SJSA1 (cell line): ENCODE results near the gene DCTPP1. TPM values are rescaled to one million over a fixed set of nuclear protein-coding genes. Genes with fewer than 3 reads are reported as not detected.

Source experiments
- DNase-seq, 2 experiments: peaks; one replicate each; pipeline ENCODE4 v3.0.0-alpha.2; 2015 to 2020; ENCODE audit warnings: low spot score in 2 of 2, low read depth in 1 of 2
- H3K27ac ChIP-seq: fragments of 250-450 bp; sonication (Bioruptor Pico); 2 replicates; pipeline ENCODE4 v1.5.1; 2020; ENCODE audit warnings: mild to moderate bottlenecking, moderate library complexity
- H3K27me3 ChIP-seq: fragments of 250-450 bp; sonication (Bioruptor Pico); replicated peaks from 2 replicates; pipeline ENCODE4 v1.5.1; 2020; ENCODE audit warnings: mild to moderate bottlenecking, moderate library complexity
- H3K36me3 ChIP-seq: fragments of 250-450 bp; sonication (Bioruptor Pico); 2 replicates; pipeline ENCODE4 v1.5.1; 2020; ENCODE audit warnings: mild to moderate bottlenecking
- H3K4me1 ChIP-seq: fragments of 250-450 bp; sonication (Bioruptor Pico); replicated peaks from 2 replicates; pipeline ENCODE4 v1.6.1; 2021; ENCODE audit warnings: mild to moderate bottlenecking
- H3K4me3 ChIP-seq: fragments of 250-450 bp; sonication (Bioruptor Pico); 2 replicates; pipeline ENCODE4 v1.5.1; 2020; ENCODE audit warnings: mild to moderate bottlenecking
- H3K9me3 ChIP-seq: fragments of 250-450 bp; sonication (Bioruptor Pico); replicated peaks from 2 replicates; pipeline ENCODE4 v1.5.1; 2020; ENCODE audit warnings: mild to moderate bottlenecking
- total RNA-seq: library from RNA; depleted of rRNA; stranded (reverse); fragments of >200 nt; shearing (Covaris generic); gene quantifications from 2 replicates; pipeline ENCODE4 v1.2.3, GENCODE V29; 2014

The DCTPP1 gene
- total RNA-seq, 1 experiment from 2014 or later, result 31.6 TPM

DNA sequence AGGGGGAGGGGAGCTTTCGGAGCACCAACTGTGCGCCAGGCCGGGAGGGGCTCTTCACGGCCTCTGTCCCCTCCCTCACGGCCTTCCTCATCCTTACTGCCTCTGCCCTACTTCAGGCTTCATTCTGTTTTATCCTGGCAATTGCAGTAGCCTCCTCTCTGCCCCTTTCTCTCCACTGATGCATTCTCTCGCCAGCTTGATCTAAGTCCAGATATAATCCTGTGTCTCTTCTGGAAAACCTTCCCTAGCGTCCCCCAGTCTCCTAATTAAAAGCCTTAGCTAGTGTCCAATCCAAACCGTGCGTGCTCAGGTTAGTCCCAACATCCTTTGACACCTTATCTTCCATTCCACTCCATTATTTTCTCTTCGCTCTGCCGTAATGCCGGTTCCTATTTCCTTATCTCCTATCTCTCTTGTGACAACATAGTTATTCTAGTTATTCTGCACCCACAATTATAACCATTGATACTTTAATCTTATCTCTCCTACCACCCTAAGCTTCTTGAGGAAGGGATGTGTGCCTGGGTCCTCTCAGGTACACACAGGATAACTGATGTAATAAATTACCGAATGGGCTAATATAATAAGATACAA lies 33.7 kb downstream of the DCTPP1 start:
- peak overlapping the region; percentile 91 for H3K4me3 ChIP-seq
- no peaks in the 10 kb centered on the region for H3K9me3 ChIP-seq
- H3K27ac ChIP-seq, result no peak overlapping the region
- H3K36me3 ChIP-seq, result peaks cover 25% of the 10 kb centered on the region
- DNase-seq, result no peak
- no peaks in the 10 kb centered on the region for H3K27me3 ChIP-seq
- H3K4me1 ChIP-seq, result peaks cover 33% of the 10 kb centered on the region

DNA sequence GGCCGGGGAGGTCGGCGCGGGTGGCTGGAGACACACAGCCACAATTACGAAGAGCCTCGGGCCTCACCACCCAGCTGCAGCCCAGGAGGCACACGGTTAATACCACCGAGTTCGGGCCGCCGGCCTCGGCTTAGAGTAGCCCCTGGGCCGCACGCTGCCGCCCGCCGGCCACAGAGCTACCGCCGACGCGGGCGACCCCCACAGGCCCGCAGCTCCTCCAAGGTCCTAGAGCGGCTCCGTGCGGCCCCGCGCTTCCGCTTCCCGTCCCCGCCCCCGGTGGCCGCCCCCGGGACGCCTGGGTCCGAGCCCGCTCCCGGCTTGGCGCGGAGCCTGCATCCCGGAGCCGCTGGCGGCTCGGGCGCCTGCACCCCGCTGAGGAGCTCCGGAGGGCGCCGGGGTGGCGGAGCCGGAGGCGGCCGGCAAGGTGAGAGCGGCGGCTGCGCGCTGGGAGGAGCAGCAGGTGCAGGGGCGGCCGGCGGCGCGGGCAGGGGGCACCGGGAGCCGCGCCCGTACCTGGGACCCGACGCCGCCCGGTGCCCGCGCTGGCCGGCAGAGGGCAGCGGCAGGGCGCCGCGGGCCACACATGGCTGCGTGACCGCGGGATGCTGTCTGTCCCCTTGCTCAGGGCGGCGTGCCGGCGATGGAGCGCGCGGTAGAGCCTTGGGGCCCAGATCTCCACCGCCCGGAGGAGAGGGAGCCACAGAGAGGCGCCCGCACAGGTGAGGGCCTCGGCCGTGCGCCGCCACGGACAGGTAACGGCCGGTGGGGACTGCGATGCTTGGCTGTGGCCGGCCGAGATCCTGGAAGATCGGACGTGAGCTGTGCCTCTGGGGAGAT lies 34.5 kb downstream of the DCTPP1 start, which contains the start of gene ZNF48:
TSS of gene ZNF48 (plus strand) at position 266 of the 837 bp plus-strand sequence. CDS start at position 641, 375 bp downstream.
- peak within 1 kb of the TSS; percentile 91 for H3K4me3 ChIP-seq
- H3K9me3 ChIP-seq, result no peaks in the 10 kb centered on the region
- H3K4me1 ChIP-seq, result peaks cover 27% of the 10 kb centered on the region
- peak within 1 kb of the TSS; percentile 54 for H3K27ac ChIP-seq
- H3K27me3 ChIP-seq, result no peaks in the 10 kb centered on the region
- DNase-seq, result peak; percentile 69 to 86
- H3K36me3 ChIP-seq, result peaks cover 25% of the 10 kb centered on the region

DNA sequence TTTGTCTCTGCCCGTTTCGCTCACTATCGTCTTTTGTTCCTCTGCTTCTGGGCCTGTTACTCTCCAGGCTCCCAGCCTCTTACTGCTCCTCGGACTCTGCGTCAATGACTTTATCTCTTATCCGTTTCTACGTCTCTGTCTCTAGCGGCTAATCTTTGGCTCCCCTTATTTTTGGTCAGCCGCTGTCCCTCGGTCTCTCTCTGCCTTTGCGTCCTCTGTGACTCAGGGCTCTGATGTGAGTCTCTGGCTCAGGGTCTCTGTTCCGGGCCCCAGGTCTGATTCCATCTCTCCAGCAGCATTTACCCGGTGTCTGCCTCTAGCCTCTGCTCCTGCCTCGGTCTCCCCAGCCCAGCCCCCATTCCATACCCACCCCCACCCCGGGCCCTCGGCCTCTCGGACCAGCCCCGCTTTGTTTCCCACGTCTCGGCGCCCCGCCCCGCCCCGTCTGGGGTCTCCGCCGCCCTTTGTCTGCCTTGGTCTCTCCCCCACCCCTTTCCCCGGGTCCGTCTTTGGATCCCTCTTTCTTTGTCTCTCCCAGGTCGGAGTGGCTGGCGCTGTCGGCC lies 35.2 kb downstream of the DCTPP1 start:
- DNase-seq, result peak in 1 of 2 experiments; percentile 37
- no peaks in the 10 kb centered on the region for H3K9me3 ChIP-seq
- H3K36me3 ChIP-seq, result peaks cover 25% of the 10 kb centered on the region
- peak overlapping the region; percentile 91 for H3K4me3 ChIP-seq
- no peaks in the 10 kb centered on the region for H3K27me3 ChIP-seq
- peak overlapping the region; percentile 54 for H3K27ac ChIP-seq
- peaks cover 20% of the 10 kb centered on the region for H3K4me1 ChIP-seq

DNA sequence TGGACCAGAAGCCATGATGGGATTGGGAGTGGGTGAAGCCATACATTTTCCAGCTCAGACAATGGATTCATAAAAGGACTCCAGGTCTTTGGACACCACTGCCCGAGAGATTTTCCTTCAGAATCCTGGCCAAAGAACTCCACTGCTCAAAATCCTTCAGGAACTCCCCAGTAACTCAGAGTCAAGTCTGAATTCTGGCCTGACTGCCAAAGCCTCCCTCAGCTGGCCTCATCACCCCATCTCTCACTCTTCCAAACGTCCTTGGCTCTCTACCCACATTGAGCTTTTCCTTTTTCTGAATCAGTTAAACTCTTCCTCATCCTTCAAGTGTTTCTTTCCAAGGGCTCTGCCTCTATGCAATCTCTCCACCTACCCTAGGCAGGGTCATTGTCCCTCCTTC lies 46.3 kb downstream of the DCTPP1 start:
- no peak for DNase-seq
- Histone ChIP-seq H3K27ac (no peak overlapping the region), H3K9me3 (no peaks in the 10 kb centered on the region), H3K36me3 (0 out of 2 replicates have a peak, but pooled peaks cover 6% of the 10 kb centered on the region), H3K4me3 (no peak overlapping the region), H3K27me3 (no peaks in the 10 kb centered on the region), H3K4me1 (peaks cover 6% of the 10 kb centered on the region)

DNA sequence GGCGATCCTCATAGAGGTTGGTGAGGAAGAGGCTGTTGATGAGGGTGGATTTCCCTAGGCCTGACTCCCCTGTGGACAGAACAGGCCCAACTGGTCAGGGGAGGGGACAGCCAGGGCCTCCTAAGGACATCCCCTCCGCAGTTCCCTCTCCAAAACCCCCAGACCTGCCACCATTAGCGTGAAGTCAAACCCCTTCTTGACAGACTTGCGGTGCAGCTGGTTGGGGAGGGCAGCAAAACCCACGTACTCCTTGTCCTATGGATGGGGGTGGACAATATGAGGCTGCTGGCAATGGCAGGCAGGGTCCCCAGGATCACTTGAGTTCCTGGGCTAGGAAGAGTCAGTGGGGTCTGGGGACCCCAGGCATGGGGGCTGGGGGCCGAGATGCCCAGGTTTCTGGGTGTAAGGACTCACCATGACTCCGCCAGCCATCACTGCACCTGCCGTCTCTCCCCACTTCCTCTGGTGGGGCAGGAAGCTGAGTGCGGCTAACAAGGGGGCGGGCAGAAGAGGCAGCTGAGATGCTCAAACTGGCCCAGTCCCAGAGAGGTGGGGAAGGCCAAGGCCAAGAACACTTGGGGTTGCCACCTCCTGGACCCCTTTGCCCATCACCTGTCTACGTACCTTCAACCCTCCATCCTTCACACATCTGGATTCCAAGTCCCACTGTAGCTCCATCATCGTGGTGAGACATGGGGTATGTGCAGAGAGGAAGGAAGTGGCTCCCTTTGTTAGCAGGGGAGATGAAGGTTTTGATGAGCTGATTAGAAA lies 47.5 kb downstream of the DCTPP1 start, which contains the start of gene SEPTIN1:
TSS of gene SEPTIN1 (minus strand) at position 451 of the 771 bp plus-strand sequence. CDS start at position 432, 19 bp downstream.
- H3K27ac ChIP-seq, result no peak within 1 kb of the TSS
- H3K4me1 ChIP-seq, result peaks cover 16% of the 10 kb centered on the region
- no peak for DNase-seq
- H3K9me3 ChIP-seq, result no peaks in the 10 kb centered on the region
- no peak within 1 kb of the TSS for H3K4me3 ChIP-seq
- 0 out of 2 replicates have a peak, but pooled peaks cover 6% of the 10 kb centered on the region for H3K36me3 ChIP-seq
- no peaks in the 10 kb centered on the region for H3K27me3 ChIP-seq

DNA sequence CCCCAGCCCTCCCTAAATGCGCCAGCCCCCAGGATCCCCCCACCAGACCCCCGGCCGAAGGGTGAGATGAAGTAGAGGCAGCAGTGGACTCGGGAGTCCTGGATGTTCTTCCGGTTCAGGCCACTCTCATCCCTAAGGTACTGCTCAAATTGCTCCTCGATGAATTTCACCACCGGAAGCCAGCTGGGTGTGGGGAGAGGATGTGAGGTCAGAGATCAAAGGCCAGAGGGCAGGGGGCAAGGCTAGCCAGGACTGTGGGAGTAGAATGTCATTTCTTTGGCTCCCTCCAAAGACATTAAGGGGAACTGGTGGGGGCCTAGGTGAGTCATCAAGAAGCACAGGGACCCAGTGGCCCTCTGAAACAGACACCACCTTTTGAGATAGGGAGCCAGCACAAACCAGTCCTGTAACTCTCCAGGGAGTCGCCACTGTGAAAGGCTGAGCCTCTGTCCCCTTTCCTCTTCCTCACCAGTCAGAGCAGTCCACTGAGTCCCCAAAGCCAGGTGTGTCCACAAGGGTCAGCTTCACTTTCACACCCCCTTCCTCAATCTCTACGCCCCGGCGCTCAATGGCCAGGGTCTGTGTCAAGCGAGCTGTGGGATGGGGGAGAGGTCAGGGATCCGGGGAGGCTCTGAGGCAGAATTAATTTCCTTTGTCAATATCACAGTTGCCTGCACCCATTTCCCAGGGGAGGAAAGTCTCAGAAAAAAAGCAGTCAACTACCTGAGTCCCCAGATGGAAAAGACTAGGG lies 48.4 kb downstream of the DCTPP1 start:
- Histone ChIP-seq H3K36me3 (0 out of 2 replicates have a peak, but pooled peaks cover 6% of the 10 kb centered on the region), H3K4me1 (peaks cover 22% of the 10 kb centered on the region), H3K4me3 (no peak overlapping the region), H3K9me3 (no peaks in the 10 kb centered on the region), H3K27ac (no peak overlapping the region), H3K27me3 (no peaks in the 10 kb centered on the region)
- no peak for DNase-seq

DNA sequence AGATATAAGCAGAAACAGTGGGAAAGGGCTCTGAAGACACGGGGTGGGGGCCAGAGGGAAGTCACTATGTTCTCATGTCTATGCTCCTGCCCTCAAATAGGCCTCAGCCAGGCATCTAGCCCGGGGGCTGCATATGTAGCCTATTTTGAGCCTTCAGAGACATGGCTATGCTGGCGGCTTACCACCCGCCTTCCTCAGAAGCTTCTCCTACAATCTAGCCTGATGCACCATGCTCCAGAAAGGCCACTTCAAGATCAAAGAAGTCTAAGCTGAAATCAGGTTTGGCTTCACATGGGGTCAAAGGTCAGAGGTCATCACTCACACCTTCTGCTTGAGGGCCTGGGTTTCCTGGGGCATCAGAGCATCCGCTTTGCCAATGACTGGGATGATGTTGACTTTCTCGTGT lies 49.0 kb downstream of the DCTPP1 start:
- Histone ChIP-seq H3K9me3 (no peaks in the 10 kb centered on the region), H3K4me3 (no peak overlapping the region), H3K4me1 (peaks cover 22% of the 10 kb centered on the region), H3K27me3 (no peaks in the 10 kb centered on the region), H3K27ac (no peak overlapping the region), H3K36me3 (0 out of 2 replicates have a peak, but pooled peaks cover 6% of the 10 kb centered on the region)
- no peak for DNase-seq

DNA sequence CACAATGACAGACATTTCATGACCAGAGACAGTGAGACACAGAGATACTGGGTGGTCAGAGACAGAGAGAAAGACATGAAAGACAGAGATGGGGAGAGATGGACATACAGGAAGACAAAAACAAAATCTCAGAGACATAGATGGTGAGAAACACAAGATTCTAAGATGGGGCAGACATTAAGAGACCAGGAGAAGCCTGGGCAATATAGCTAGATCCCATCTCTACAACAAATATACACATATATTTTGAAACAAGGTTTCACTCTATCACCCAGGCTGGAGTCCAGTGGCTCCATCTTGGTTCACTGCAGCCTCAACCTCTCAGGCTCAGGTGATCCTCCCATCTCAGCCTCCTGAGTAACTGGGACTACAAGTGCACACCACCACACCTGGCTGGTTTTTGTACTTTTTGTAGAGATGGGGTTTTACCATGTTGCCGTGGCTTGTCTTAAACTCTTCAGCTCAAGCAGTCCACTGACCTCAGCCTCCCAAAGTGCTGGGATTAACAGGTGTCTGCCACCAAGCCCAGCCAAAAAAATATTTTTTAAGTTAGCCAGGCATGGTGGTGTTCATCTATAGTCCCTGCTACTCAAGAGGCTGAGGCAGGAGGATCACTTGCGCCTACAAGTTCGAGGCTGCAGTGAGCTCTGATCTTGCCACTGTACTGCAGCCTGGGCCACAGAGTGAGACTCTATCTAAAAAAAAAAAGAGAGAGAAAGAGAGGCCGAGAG lies 49.6 kb downstream of the DCTPP1 start:
- Histone ChIP-seq H3K9me3 (no peaks in the 10 kb centered on the region), H3K27me3 (no peaks in the 10 kb centered on the region), H3K27ac (no peak overlapping the region), H3K4me3 (no peak overlapping the region), H3K36me3 (0 out of 2 replicates have a peak, but pooled peaks cover 6% of the 10 kb centered on the region), H3K4me1 (peaks cover 22% of the 10 kb centered on the region)
- no peak for DNase-seq

DNA sequence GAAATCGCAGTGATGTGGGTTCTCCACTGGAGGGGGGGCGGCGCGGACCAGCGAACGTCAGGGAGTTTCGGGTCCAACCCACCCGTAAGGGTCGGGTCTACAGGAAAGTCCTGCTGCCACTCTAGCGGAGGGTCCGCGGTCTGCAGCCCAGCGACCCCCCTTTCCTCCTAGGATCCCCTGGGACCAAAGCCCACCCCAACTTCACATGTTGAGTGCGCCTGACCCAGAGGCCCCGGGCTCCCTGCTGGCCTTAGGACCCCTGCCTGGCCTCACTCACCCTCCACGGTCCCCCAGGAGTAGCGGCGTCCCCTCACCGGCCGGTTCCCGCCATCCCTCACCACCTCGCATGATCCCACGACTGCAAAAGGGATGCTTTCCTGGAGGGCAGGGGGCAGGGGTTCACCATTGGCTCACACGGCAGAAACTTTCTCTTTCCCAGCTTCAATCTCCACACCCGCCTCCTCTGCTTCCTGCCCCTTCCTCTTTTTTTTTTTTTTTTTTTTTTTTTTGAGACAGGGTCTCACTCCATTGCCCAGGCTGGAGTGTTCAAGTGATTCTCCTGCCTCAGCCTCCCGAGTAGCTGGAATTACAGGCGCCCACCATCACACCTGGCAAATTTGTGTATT lies 50.6 kb downstream of the DCTPP1 start:
- Histone ChIP-seq H3K9me3 (no peaks in the 10 kb centered on the region), H3K27me3 (no peaks in the 10 kb centered on the region), H3K36me3 (0 out of 2 replicates have a peak, but pooled peaks cover 6% of the 10 kb centered on the region), H3K4me1 (peaks cover 22% of the 10 kb centered on the region), H3K4me3 (peak overlapping the region; percentile 60), H3K27ac (no peak overlapping the region)
- no peak for DNase-seq

DNA sequence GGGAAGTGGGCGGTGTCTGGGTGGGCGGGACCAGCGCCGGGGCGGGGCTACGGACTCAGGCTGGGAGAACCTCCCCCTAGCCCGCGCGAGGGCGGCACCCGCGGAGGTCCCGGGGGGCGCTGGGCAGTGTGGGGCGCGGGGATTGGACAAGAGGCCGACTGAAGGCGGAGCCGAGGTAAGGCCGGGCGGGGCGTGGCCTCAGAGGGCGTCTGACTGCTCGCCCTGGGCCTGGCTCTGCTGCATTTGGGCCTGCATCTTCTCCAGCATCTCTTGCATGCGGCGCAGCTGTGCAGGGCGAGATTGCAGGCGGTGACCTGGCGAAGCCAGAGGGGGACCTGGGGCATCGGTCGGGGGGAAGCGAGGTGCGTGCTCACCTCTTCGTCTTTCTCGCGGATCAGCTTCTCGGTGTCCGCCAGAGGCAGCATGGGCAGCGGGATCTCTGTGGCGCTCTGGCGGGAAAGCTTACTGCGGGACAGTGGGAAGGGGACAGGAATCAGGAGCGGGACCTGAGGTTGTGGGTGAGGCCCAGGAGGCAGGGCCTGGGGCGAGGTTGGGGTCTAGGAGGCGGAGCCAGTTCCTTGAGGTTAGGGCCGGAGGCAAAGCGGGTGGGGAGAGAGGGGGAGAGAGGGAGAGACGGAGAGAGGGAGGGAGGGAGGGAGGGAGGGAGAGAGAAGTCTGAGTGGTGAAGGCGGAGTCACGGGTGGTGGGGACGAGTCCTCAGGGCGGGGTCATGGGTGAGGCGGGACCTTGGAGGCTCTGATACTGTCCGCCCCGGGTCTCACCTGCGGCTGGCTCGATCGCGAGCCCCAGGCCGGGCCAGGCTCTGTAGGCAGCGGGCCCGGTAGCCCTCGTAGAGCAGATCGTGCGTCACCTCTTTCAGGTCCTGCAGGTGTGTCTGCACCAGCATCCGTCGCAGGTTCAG lies 51.3 kb downstream of the DCTPP1 start:
- Histone ChIP-seq H3K27me3 (no peaks in the 10 kb centered on the region), H3K27ac (peak overlapping the region; percentile 99), H3K4me3 (peak overlapping the region; percentile 60), H3K9me3 (no peaks in the 10 kb centered on the region), H3K36me3 (0 out of 2 replicates have a peak, but pooled peaks cover 6% of the 10 kb centered on the region), H3K4me1 (peaks cover 22% of the 10 kb centered on the region)
- DNase-seq, result peak; percentile 96 to 99

DNA sequence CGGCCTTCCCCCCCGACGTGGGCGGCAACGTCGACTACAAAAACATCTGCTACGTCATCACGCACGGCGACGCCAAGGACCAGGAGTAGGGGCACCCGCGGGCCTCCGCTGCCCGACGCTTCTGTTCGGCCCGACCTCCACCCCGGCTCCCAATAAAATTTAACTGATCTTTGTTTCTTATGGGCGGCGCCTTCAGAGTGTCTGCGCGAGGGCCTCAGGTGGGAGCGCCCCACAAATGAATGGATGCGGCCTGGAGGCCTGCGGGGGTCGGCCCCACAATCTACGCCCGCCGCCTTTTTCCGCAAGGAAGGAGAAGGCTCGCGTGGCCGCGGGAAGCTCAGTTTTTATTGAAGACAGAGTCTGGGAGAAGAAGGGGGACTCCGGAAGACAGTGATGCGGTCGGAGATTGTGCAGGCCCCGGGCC lies 52.0 kb downstream of the DCTPP1 start:
- Histone ChIP-seq H3K27ac (peak overlapping the region; percentile 99), H3K27me3 (no peaks in the 10 kb centered on the region), H3K4me3 (peak overlapping the region; percentile 60), H3K36me3 (0 out of 2 replicates have a peak, but pooled peaks cover 6% of the 10 kb centered on the region), H3K9me3 (no peaks in the 10 kb centered on the region), H3K4me1 (peaks cover 22% of the 10 kb centered on the region)
- peak; percentile 87 to 95 for DNase-seq
